Osteocyte (in vitro differentiated cells): ENCODE measurements around the gene TICAM2. TPM values are rescaled to one million over a fixed set of nuclear protein-coding genes. Genes with fewer than 3 reads are reported as not detected.

Experiments used
- DNase-seq: peaks from one replicate; pipeline ENCODE4 v3.0.0; 2021; ENCODE audit warnings: mixed read lengths; ENCODE audit not compliant: unreplicated experiment; ENCODE audit errors: extremely low spot score
- H3K27ac Mint-ChIP-seq: one replicate; pipeline ENCODE4 v1.8.0; 2021; ENCODE audit warnings: mild to moderate bottlenecking, mixed read lengths; ENCODE audit not compliant: unreplicated experiment
- H3K27me3 Mint-ChIP-seq: one replicate; pipeline ENCODE4 v1.8.0; 2021; ENCODE audit warnings: mixed read lengths; ENCODE audit not compliant: unreplicated experiment
- H3K36me3 Mint-ChIP-seq: one replicate; pipeline ENCODE4 v1.8.0; 2021; ENCODE audit warnings: mixed read lengths; ENCODE audit not compliant: unreplicated experiment
- H3K4me1 Mint-ChIP-seq: one replicate; pipeline ENCODE4 v1.8.0; 2021; ENCODE audit warnings: mixed read lengths; ENCODE audit not compliant: unreplicated experiment
- H3K4me3 Mint-ChIP-seq: one replicate; pipeline ENCODE4 v1.8.0; 2021; ENCODE audit warnings: mild to moderate bottlenecking, moderate library complexity, mixed read lengths; ENCODE audit not compliant: unreplicated experiment
- H3K9me3 Mint-ChIP-seq: one replicate; pipeline ENCODE4 v1.8.0; 2021; ENCODE audit warnings: mixed read lengths; ENCODE audit not compliant: unreplicated experiment
- CTCF ChIP-seq: fragments of 200-600 bp; sonication (generic); IDR thresholded peaks from 2 replicates; pipeline ENCODE4 v1.5.0; 2021; ENCODE audit warnings: antibody characterized with exemption, mild to moderate bottlenecking, moderate library complexity
- total RNA-seq: library from RNA; stranded (reverse); gene quantifications from 2 replicates; pipeline ENCODE4 v1.2.1, GENCODE V29; 2021

The TICAM2 gene
- total RNA-seq, 1 donor from 2014 or later = 2.8 TPM

GRCh38 chr5:115532517-115532916 is 69.8 kb downstream of the TICAM2 start:
- Mint-ChIP-seq H3K27me3 (no peaks in the 10 kb centered on the region), H3K27ac (no peak overlapping the region), H3K9me3 (peaks cover 7% of the 10 kb centered on the region), H3K36me3 (peaks cover 47% of the 10 kb centered on the region), H3K4me3 (no peak overlapping the region), H3K4me1 (peaks cover 69% of the 10 kb centered on the region)
- DNase-seq = no peak
- TF ChIP-seq CTCF = no peak

- peaks cover 45% of the 10 kb centered on the region for H3K36me3 Mint-ChIP-seq
- DNase-seq = no peak
- H3K27ac Mint-ChIP-seq = no peak overlapping the region
- no peak for TF ChIP-seq CTCF
- peaks cover 67% of the 10 kb centered on the region for H3K4me1 Mint-ChIP-seq
- peaks cover 7% of the 10 kb centered on the region for H3K9me3 Mint-ChIP-seq
- no peak overlapping the region for H3K4me3 Mint-ChIP-seq
- no peaks in the 10 kb centered on the region for H3K27me3 Mint-ChIP-seq
These were observed 70.4 kb downstream of the TICAM2 start for GRCh38 chr5:115531787-115532367.

GRCh38 chr5:115531380-115531779 is 70.9 kb downstream of the TICAM2 start:
- Mint-ChIP-seq H3K36me3 (peaks cover 44% of the 10 kb centered on the region), H3K27me3 (no peaks in the 10 kb centered on the region), H3K4me1 (peaks cover 68% of the 10 kb centered on the region), H3K4me3 (no peak overlapping the region), H3K27ac (no peak overlapping the region), H3K9me3 (peaks cover 7% of the 10 kb centered on the region)
- TF ChIP-seq CTCF = no peak
- DNase-seq = no peak

GRCh38 chr5:115530426-115530825 is 71.9 kb downstream of the TICAM2 start:
- Mint-ChIP-seq H3K9me3 (peaks cover 3% of the 10 kb centered on the region), H3K36me3 (peaks cover 37% of the 10 kb centered on the region), H3K27ac (no peak overlapping the region), H3K27me3 (no peaks in the 10 kb centered on the region), H3K4me3 (no peak overlapping the region), H3K4me1 (peaks cover 66% of the 10 kb centered on the region)
- no peak for TF ChIP-seq CTCF
- DNase-seq = no peak

Other genes with a start within 250 kb of the TICAM2 start
- 12.4 and 12.8 TPM in 2 replicates for gene FEM1C, start 57.7 kb downstream of the TICAM2 start, total RNA-seq
- gene TMED7, start 23.6 kb upstream of the TICAM2 start, total RNA-seq = 108 and 109 TPM in 2 replicates
- gene CDO1, start 214.2 kb upstream of the TICAM2 start, total RNA-seq = 6.6 and 6.9 TPM in 2 replicates
- 51.2 and 52.4 TPM in 2 replicates for gene ATG12, start 239.1 kb upstream of the TICAM2 start, total RNA-seq
- gene AP3S1, start 239.5 kb upstream of the TICAM2 start, total RNA-seq = 97.6 and 102 TPM in 2 replicates